Endothelial cell of umbilical vein (primary cell): ENCODE measurements around the gene ZP2. TPM values are rescaled to one million over a fixed set of nuclear protein-coding genes. Genes with fewer than 3 reads are reported as not detected.

Experiments
- BruUV-seq: library from RNA; stranded (reverse); fragments of 400-500 nt; replicated peaks from 2 replicates; lab custom pipeline; 2021; lab: Mats Ljungman, UMichigan
- CTCF ChIA-PET: fragments of 300-600, 350-600 bp; sonication (Branson Sonifier 250); formaldehyde crosslinking; loops from one replicate; lab custom pipeline; 2021; ENCODE audit warnings: antibody characterized with exemption, inconsistent platforms; lab: Charles Lee
- POLR2A ChIA-PET: fragments of 300-600, 350-600 bp; sonication (Branson Sonifier 250); formaldehyde crosslinking; loops from one replicate; lab custom pipeline; 2021; ENCODE audit warnings: antibody characterized with exemption, inconsistent platforms; lab: Charles Lee
- DNase-seq: peaks from one replicate; pipeline ENCODE4 v3.0.0-alpha.2; 2011; ENCODE audit warnings: low read depth, low spot score
- FAIRE-seq: peaks from 2 replicates; lab custom pipeline; 2011; peaks lifted over from hg19 to GRCh38; lab: Jason Lieb, UNC
- H2AFZ ChIP-seq: 2 replicates; pipeline ENCODE4 v1.6.0; 2012; ENCODE audit warnings: low read depth, low read length, control low read depth, inconsistent platforms
- H3K27ac ChIP-seq: 2 replicates; pipeline ENCODE4 v1.5.1; 2011; ENCODE audit warnings: low read depth, mild to moderate bottlenecking, control low read depth, low read length, moderate library complexity; ENCODE audit not compliant: insufficient read depth
- H3K27me3 ChIP-seq, 2 experiments: 2 replicates each; pipeline versions ENCODE4 v1.6.0 to v1.6.1; 2011; ENCODE audit warnings: low read length in 2 of 2, mixed read lengths in 1 of 2; ENCODE audit not compliant: control insufficient read depth in 2 of 2, insufficient read depth in 2 of 2
- H3K36me3 ChIP-seq, 2 experiments: 2 replicates in 1 of 2; 3 replicates in 1 of 2; pipeline ENCODE4 v1.5.1; 2011; ENCODE audit warnings: low read length in 2 of 2, mild to moderate bottlenecking in 1 of 2, moderate library complexity in 1 of 2; ENCODE audit not compliant: control insufficient read depth in 2 of 2, insufficient read depth in 2 of 2; ENCODE audit errors: extremely low read depth in 1 of 2
- H3K4me1 ChIP-seq: 3 replicates; pipeline ENCODE4 v1.5.1; 2011; ENCODE audit warnings: mild to moderate bottlenecking, low read length; ENCODE audit not compliant: control insufficient read depth, insufficient read depth; ENCODE audit errors: extremely low read depth
- H3K4me2 ChIP-seq: 2 replicates; pipeline ENCODE4 v1.6.1; 2011; ENCODE audit warnings: low read length, control low read depth, mixed read lengths; ENCODE audit not compliant: insufficient read depth
- H3K4me3 ChIP-seq, 3 experiments: fragments of 200-600 bp in 1 of 3; sonication (generic), shearing (Covaris generic) in 1 of 3; replicated peaks in 1 of 3; 2 replicates each; pipeline ENCODE4 v1.5.1; 2011 to 2016; ENCODE audit warnings: control low read depth in 3 of 3, low read length in 3 of 3, mild to moderate bottlenecking in 2 of 3, inconsistent platforms in 1 of 3, low read depth in 1 of 3, moderate library complexity in 1 of 3; ENCODE audit not compliant: insufficient read depth in 1 of 3
- H3K79me2 ChIP-seq: 2 replicates; pipeline ENCODE4 v1.6.0; 2012; ENCODE audit warnings: low read length, inconsistent platforms; ENCODE audit not compliant: control insufficient read depth, insufficient read depth
- H3K9ac ChIP-seq: replicated peaks from 2 replicates; pipeline ENCODE3; 2011; ENCODE audit warnings: low read length, control low read depth; ENCODE audit not compliant: insufficient read depth; ENCODE audit errors: extremely low read depth
- H3K9me1 ChIP-seq: replicated peaks from 3 replicates; pipeline ENCODE4 v1.6.0; 2011; ENCODE audit warnings: mild to moderate bottlenecking, low read length; ENCODE audit not compliant: control insufficient read depth, insufficient read depth; ENCODE audit errors: extremely low read depth
- H3K9me3 ChIP-seq: replicated peaks from 2 replicates; pipeline ENCODE4 v1.5.1; 2012; ENCODE audit warnings: low read length, inconsistent platforms; ENCODE audit not compliant: control insufficient read depth, insufficient read depth
- H4K20me1 ChIP-seq: replicated peaks from 2 replicates; pipeline ENCODE3; 2011; ENCODE audit warnings: mild to moderate bottlenecking, low read length; ENCODE audit not compliant: control insufficient read depth, insufficient read depth; ENCODE audit errors: extremely low read depth
- EZH2 ChIP-seq: IDR thresholded peaks from 2 replicates; pipeline ENCODE4 v1.6.1; 2012; ENCODE audit warnings: borderline replicate concordance, low read depth, mild to moderate bottlenecking, moderate library complexity, low read length, inconsistent platforms; ENCODE audit not compliant: severe bottlenecking
- FOS ChIP-seq: IDR thresholded peaks from 2 replicates; pipeline ENCODE4 v1.6.1; 2011; ENCODE audit warnings: mild to moderate bottlenecking, low read length, moderate library complexity, borderline replicate concordance; ENCODE audit not compliant: insufficient read depth
- GATA2 ChIP-seq: IDR thresholded peaks from 2 replicates; pipeline ENCODE4 v1.7.0; 2011; ENCODE audit warnings: low read depth, mild to moderate bottlenecking, moderate library complexity, mixed read lengths, low read length; ENCODE audit not compliant: insufficient read length, insufficient read depth
- JUN ChIP-seq: IDR thresholded peaks from 2 replicates; pipeline ENCODE4 v1.6.1; 2011; ENCODE audit warnings: borderline replicate concordance, low read depth; ENCODE audit not compliant: insufficient read length, insufficient read depth
- MYC ChIP-seq: IDR thresholded peaks from one replicate; pipeline ENCODE4 v1.6.1; 2011; ENCODE audit warnings: mild to moderate bottlenecking, low read depth, low read length
- POLR2A ChIP-seq: IDR thresholded peaks from 2 replicates; pipeline ENCODE4 v1.6.1; 2012; ENCODE audit warnings: low read depth, mild to moderate bottlenecking, control low read depth, low read length
- POLR2AphosphoS5 ChIP-seq: IDR thresholded peaks from 2 replicates; pipeline ENCODE4 v1.6.1; 2012; ENCODE audit warnings: low read depth, mild to moderate bottlenecking, control low read depth, low read length, moderate library complexity; ENCODE audit not compliant: insufficient read depth
- dilution Hi-C: fragments of 300-500 bp; cut with MboI; formaldehyde crosslinking; loops from one replicate; pipeline ENCODE4 v1.15.0; 2019; ENCODE audit warnings: low sequenced_read_pairs; ENCODE audit not compliant: extremely low pct_ligation_motif_present
- intact Hi-C: fragments of 100-400 bp; cut with micrococcal nuclease; formaldehyde crosslinking; loops from one replicate; pipeline ENCODE4 v1.10.0; 2022
- polyA plus RNA-seq, 4 experiments: library from polyadenylated mRNA; depleted of rRNA in 3 of 4; stranded (reverse) in 3 of 4; unstranded in 1 of 4; fragments of >200 nt; gene quantifications; 2 replicates each; pipeline versions ENCODE4 v1.2.1 to v1.2.3, GENCODE V29; 2011 to 2012; ENCODE audit warnings: missing spikeins in 1 of 4
- total RNA-seq: library from RNA; stranded (reverse); gene quantifications from 2 replicates; pipeline ENCODE4 v1.2.3, GENCODE V29; 2021
- TF ChIP-seq, protein P1 (sequence below), 2 donors: IDR thresholded peaks; 1 replicate in 1 of 2; 2 replicates in 1 of 2; pipeline ENCODE4 v1.5.1; 2011; ENCODE audit warnings: low read length in 2 of 2, mild to moderate bottlenecking in 2 of 2, moderate library complexity in 2 of 2, control low read depth in 1 of 2, inconsistent platforms in 1 of 2, low read depth in 1 of 2; ENCODE audit not compliant: insufficient read depth in 1 of 2; ENCODE audit errors: extremely low read depth in 1 of 2
- TF ChIP-seq, protein P2 (sequence below): IDR thresholded peaks from 2 replicates; pipeline ENCODE4 v1.6.1; 2011; ENCODE audit not compliant: insufficient read depth, insufficient read length

The ZP2 gene
- total and polyA plus RNA-seq, 2 donors (not counting 3 experiments of a cell fraction or from before 2014, with no cell fraction given), result not detected

DNA sequence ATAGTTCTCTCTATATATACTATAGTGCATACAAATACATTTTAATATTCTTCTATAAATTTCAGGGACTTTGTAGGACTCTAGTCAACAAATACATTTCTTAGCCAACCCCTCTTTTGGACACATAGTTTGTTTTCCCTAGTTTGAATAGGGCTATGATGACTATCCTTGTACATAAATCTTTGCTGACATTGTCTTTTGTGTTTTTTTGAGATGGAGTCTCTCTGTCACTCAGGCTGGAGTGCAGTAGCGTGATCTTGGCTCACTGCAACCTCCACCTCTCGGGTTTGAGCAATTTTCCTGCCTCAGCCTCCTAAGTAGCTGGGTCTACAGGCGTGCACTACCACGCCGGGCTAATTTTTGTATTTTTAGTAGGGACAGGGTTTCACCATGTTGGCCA lies 25.5 kb upstream of the ZP2 start:
- TF ChIP-seq, protein P1, sequence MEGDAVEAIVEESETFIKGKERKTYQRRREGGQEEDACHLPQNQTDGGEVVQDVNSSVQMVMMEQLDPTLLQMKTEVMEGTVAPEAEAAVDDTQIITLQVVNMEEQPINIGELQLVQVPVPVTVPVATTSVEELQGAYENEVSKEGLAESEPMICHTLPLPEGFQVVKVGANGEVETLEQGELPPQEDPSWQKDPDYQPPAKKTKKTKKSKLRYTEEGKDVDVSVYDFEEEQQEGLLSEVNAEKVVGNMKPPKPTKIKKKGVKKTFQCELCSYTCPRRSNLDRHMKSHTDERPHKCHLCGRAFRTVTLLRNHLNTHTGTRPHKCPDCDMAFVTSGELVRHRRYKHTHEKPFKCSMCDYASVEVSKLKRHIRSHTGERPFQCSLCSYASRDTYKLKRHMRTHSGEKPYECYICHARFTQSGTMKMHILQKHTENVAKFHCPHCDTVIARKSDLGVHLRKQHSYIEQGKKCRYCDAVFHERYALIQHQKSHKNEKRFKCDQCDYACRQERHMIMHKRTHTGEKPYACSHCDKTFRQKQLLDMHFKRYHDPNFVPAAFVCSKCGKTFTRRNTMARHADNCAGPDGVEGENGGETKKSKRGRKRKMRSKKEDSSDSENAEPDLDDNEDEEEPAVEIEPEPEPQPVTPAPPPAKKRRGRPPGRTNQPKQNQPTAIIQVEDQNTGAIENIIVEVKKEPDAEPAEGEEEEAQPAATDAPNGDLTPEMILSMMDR (IDR thresholded peaks at IDR 0.05; ENCODE audit: extremely low read depth in 1 of 2, insufficient read depth in 1 of 2, low read depth in 1 of 2, low read length in 2 of 2), result no peak
- TF ChIP-seq, protein P2, sequence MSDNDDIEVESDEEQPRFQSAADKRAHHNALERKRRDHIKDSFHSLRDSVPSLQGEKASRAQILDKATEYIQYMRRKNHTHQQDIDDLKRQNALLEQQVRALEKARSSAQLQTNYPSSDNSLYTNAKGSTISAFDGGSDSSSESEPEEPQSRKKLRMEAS, result no peak
- TF ChIP-seq GATA2, result no peak
- Histone ChIP-seq H3K9me1 (no peaks in the 10 kb centered on the region), H3K4me1 (no peaks in the 10 kb centered on the region), H3K27ac (no peak overlapping the region), H4K20me1 (no peaks in the 10 kb centered on the region), H3K27me3 (peaks cover 0 to 3% of the 10 kb centered on the region in 2 experiments), H3K9me3 (no peaks in the 10 kb centered on the region), H3K4me2 (no peak overlapping the region), H3K4me3 (no peak overlapping the region), H3K79me2 (no peaks in the 10 kb centered on the region), H3K9ac (no peak overlapping the region), H3K36me3 (no peaks in the 10 kb centered on the region), H2AFZ (no peak overlapping the region)
- FAIRE-seq (no peak), DNase-seq (no peak)
- dilution Hi-C loops, result no loop called here
- BruUV-seq, result no TSS peak
- CTCF ChIA-PET, result no interaction called here
- intact Hi-C loops, result no loop called here
- POLR2A ChIA-PET, result no interaction called here

DNA sequence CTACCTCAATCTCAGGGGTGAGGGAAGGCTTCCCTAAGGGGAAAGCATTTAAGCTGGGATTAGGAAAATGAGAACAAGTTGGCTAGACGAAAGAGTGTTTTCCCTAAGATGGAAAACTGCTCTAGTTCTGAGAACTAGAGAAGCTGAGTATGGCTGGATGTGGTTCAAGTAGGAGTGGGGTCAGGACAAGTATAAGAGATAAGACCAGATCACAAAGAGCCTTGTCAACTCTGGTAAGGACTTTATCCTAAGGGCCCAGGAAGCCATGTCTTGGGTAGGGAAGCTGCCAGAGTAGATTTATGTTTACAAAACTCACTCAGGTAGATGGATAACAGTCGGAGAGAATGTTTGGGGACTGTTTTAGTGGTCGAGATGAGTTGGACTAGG lies 23.8 kb upstream of the ZP2 start:
- intact Hi-C loops (no loop called here), dilution Hi-C loops (no loop called here)
- no peaks in the 10 kb centered on the region for H3K79me2 ChIP-seq
- H2AFZ ChIP-seq, result no peak overlapping the region
- DNase-seq (no peak), FAIRE-seq (no peak)
- TF ChIP-seq EZH2, result no peak
- no peak for TF ChIP-seq MYC
- TF ChIP-seq, protein P1 (IDR thresholded peaks at IDR 0.05; ENCODE audit: extremely low read depth in 1 of 2, insufficient read depth in 1 of 2, low read depth in 1 of 2, low read length in 2 of 2), result no peak
- TF ChIP-seq FOS, result no peak
- TF ChIP-seq, protein P2, result no peak
- no peak for TF ChIP-seq POLR2AphosphoS5
- no peak for TF ChIP-seq POLR2A
- TF ChIP-seq GATA2, result no peak
- TF ChIP-seq JUN, result no peak
- H3K36me3 ChIP-seq, result no peaks in the 10 kb centered on the region
- H3K9me1 ChIP-seq, result no peaks in the 10 kb centered on the region
- BruUV-seq, result no TSS peak
- POLR2A ChIA-PET, result no interaction called here
- no peak overlapping the region for H3K4me2 ChIP-seq
- H3K4me3 ChIP-seq, result no peak overlapping the region
- H3K4me1 ChIP-seq, result no peaks in the 10 kb centered on the region
- no peaks in the 10 kb centered on the region for H4K20me1 ChIP-seq
- CTCF ChIA-PET, result interaction anchor here (0.6 kb wide), 1 partner anchor 26 kb away, joined by 3 read pairs; no protein-coding TSS in a partner anchor
- H3K9ac ChIP-seq, result no peak overlapping the region
- no peak overlapping the region for H3K27ac ChIP-seq
- H3K27me3 ChIP-seq, result peaks cover 0 to 3% of the 10 kb centered on the region in 2 experiments
- no peaks in the 10 kb centered on the region for H3K9me3 ChIP-seq
